Endodermal cell (in vitro differentiated cells): Measurements from ENCODE around the gene NKX2-8. TPM values are rescaled to one million over a fixed set of nuclear protein-coding genes. Genes with fewer than 3 reads are reported as not detected.
A peak's percentile ranks its signal among the peaks of the same experiment; 100 is the strongest.

Experiments used
- DNase-seq: peaks from one replicate; pipeline ENCODE4 v3.0.0-alpha.2; 2017
- H3K27ac ChIP-seq: 2 replicates; pipeline ENCODE4 v1.5.1; 2013; ENCODE audit warnings: mild to moderate bottlenecking, low read depth, low read length, moderate library complexity
- H3K27me3 ChIP-seq: 2 replicates; pipeline ENCODE4 v1.6.1; 2013; ENCODE audit warnings: mild to moderate bottlenecking, low read length, moderate library complexity; ENCODE audit not compliant: insufficient read depth, control insufficient read depth, poor library complexity, severe bottlenecking
- H3K36me3 ChIP-seq: 2 replicates; pipeline ENCODE4 v1.7.0; 2013; ENCODE audit warnings: mild to moderate bottlenecking, low read length, moderate library complexity; ENCODE audit not compliant: control insufficient read depth, insufficient read depth
- H3K4me1 ChIP-seq: one replicate; pipeline ENCODE4 v1.7.0; 2013; ENCODE audit warnings: low read length; ENCODE audit not compliant: control insufficient read depth, insufficient read depth
- H3K4me3 ChIP-seq: 2 replicates; pipeline ENCODE4 v1.5.1; 2013; ENCODE audit warnings: mild to moderate bottlenecking, low read length, moderate library complexity
- H3K9ac ChIP-seq: 2 replicates; pipeline ENCODE4 v1.6.1; 2013; ENCODE audit warnings: mild to moderate bottlenecking, low read length, moderate library complexity; ENCODE audit not compliant: poor library complexity, severe bottlenecking; ENCODE audit errors: extremely low read depth
- H3K9me3 ChIP-seq: 2 replicates; pipeline ENCODE4 v1.6.1; 2013; ENCODE audit warnings: mild to moderate bottlenecking, low read length, moderate library complexity; ENCODE audit not compliant: control insufficient read depth
- H3K27ac Mint-ChIP-seq: 2 replicates; pipeline ENCODE4 v1.8.0; 2020; ENCODE audit warnings: mixed read lengths
- H3K27me3 Mint-ChIP-seq: 2 replicates; pipeline ENCODE4 v1.8.0; 2021; ENCODE audit warnings: mild to moderate bottlenecking, mixed read lengths; ENCODE audit not compliant: insufficient read depth
- H3K36me3 Mint-ChIP-seq: 2 replicates; pipeline ENCODE4 v1.8.0; 2020; ENCODE audit warnings: low read depth, mixed read lengths
- H3K4me1 Mint-ChIP-seq: 2 replicates; pipeline ENCODE4 v1.8.0; 2020; ENCODE audit warnings: mixed read lengths
- H3K4me3 Mint-ChIP-seq: 2 replicates; pipeline ENCODE4 v1.8.0; 2020; ENCODE audit warnings: mild to moderate bottlenecking, moderate library complexity, mixed read lengths
- H3K9me3 Mint-ChIP-seq: 2 replicates; pipeline ENCODE4 v1.8.0; 2020; ENCODE audit warnings: mild to moderate bottlenecking, mixed read lengths
- CTCF ChIP-seq: fragments of 200-600 bp; sonication (generic); conservative IDR thresholded peaks from 2 replicates; pipeline ENCODE4 v1.5.0; 2021; ENCODE audit warnings: antibody characterized with exemption, mild to moderate bottlenecking
- WGBS, 2 experiments: methylation state at CpG; one replicate each; pipeline versions ENCODE4 v1.1.5 to v1.1.7; 2013; ENCODE audit warnings: missing lambda C conversion rate in 2 of 2, mixed read lengths in 1 of 2; ENCODE audit not compliant: insufficient coverage in 1 of 2, insufficient read length in 1 of 2; 5-methylcytosine and 5-hydroxymethylcytosine counted together
- total RNA-seq, 2 donors: library from RNA; stranded (reverse); fragmentation: NEBNext Ultra II Directional in 1 of 2; extraction: Animal tissue kit (Norgen Biotek cat#: 25700) in 1 of 2; gene quantifications; 2 replicates in 1 of 2; 3 replicates in 1 of 2; pipeline ENCODE4 v1.2.1, GENCODE V29; 2021

NKX2-8 gene
- total RNA-seq, 2 donors from 2014 or later = 0.77 TPM; not detected in 1

GRCh38 chr14:36585100-36585499 is 2.7 kb upstream of the NKX2-8 start:
- H3K4me1 ChIP-seq = peaks cover under 1% of the 10 kb centered on the region
- Mint-ChIP-seq H3K4me3 (no peak overlapping the region), H3K27ac (no peak overlapping the region), H3K9me3 (no peaks in the 10 kb centered on the region), H3K4me1 (peaks cover 10% of the 10 kb centered on the region), H3K36me3 (no peaks in the 10 kb centered on the region), H3K27me3 (peaks cover 86% of the 10 kb centered on the region)
- H3K27ac ChIP-seq = no peak overlapping the region
- H3K36me3 ChIP-seq = no peaks in the 10 kb centered on the region
- no peak for DNase-seq
- H3K4me3 ChIP-seq = no peak overlapping the region
- H3K9ac ChIP-seq = no peak overlapping the region
- H3K27me3 ChIP-seq = peaks cover 99% of the 10 kb centered on the region
- no peak for TF ChIP-seq CTCF
- 45 to 70% methylated on average over 5 of the region's 5 CpGs for WGBS, 2 experiments
- H3K9me3 ChIP-seq = no peaks in the 10 kb centered on the region

- no peak for TF ChIP-seq CTCF
- Histone ChIP-seq H3K27me3 (peaks cover 99% of the 10 kb centered on the region), H3K4me3 (no peak overlapping the region), H3K4me1 (peaks cover 4% of the 10 kb centered on the region), H3K27ac (no peak overlapping the region), H3K36me3 (no peaks in the 10 kb centered on the region), H3K9me3 (no peaks in the 10 kb centered on the region), H3K9ac (no peak overlapping the region)
- no peak for DNase-seq
- H3K36me3 Mint-ChIP-seq = no peaks in the 10 kb centered on the region
- WGBS, 2 experiments = 20 to 55% methylated on average over 11 to 49 of the region's 53 CpGs
- H3K27me3 Mint-ChIP-seq = peaks cover 78% of the 10 kb centered on the region
- H3K4me3 Mint-ChIP-seq = no peak overlapping the region
- no peak overlapping the region for H3K27ac Mint-ChIP-seq
- H3K4me1 Mint-ChIP-seq = peaks cover 15% of the 10 kb centered on the region
- no peaks in the 10 kb centered on the region for H3K9me3 Mint-ChIP-seq
Measured at GRCh38 chr14:36583893-36584811, 1.7 kb upstream of the NKX2-8 start.

- peaks cover 70% of the 10 kb centered on the region for H3K27me3 Mint-ChIP-seq
- DNase-seq = peak; percentile 69
- Histone ChIP-seq H3K9ac (no peak overlapping the region), H3K27ac (no peak overlapping the region), H3K4me3 (no peak overlapping the region), H3K9me3 (no peaks in the 10 kb centered on the region), H3K27me3 (peaks cover 99% of the 10 kb centered on the region), H3K36me3 (no peaks in the 10 kb centered on the region), H3K4me1 (peaks cover 4% of the 10 kb centered on the region)
- no peak for TF ChIP-seq CTCF
- no peak overlapping the region for H3K27ac Mint-ChIP-seq
- H3K4me1 Mint-ChIP-seq = peaks cover 20% of the 10 kb centered on the region
- H3K9me3 Mint-ChIP-seq = no peaks in the 10 kb centered on the region
- no peaks in the 10 kb centered on the region for H3K36me3 Mint-ChIP-seq
- WGBS, 2 experiments = 20 to 47% methylated on average over 28 to 33 of the region's 33 CpGs
- peak overlapping the region; percentile 52 for H3K4me3 Mint-ChIP-seq
Measured at GRCh38 chr14:36583242-36583892, 953 bp upstream of the NKX2-8 start.
